AG09319 (cell line): ENCODE data around the gene FGGY.

Source experiments
- DNase-seq: peaks from one replicate; pipeline ENCODE4 v3.0.0-alpha.2; 2010; ENCODE audit warnings: low read depth; ENCODE audit errors: extremely low read depth
- CTCF ChIP-seq: IDR thresholded peaks from 2 replicates; pipeline ENCODE4 v1.5.1; 2011; ENCODE audit warnings: low read depth, mild to moderate bottlenecking, inconsistent platforms, low read length, moderate library complexity

Gene FGGY

GRCh38 chr1:59544615-59545293 is 247.9 kb downstream of the FGGY start:
- no peak for DNase-seq
- no peak for TF ChIP-seq CTCF

- no peak for TF ChIP-seq CTCF
- no peak for DNase-seq
Observed at GRCh38 chr1:59545830-59546229, 248.9 kb downstream of the FGGY start.

DNA sequence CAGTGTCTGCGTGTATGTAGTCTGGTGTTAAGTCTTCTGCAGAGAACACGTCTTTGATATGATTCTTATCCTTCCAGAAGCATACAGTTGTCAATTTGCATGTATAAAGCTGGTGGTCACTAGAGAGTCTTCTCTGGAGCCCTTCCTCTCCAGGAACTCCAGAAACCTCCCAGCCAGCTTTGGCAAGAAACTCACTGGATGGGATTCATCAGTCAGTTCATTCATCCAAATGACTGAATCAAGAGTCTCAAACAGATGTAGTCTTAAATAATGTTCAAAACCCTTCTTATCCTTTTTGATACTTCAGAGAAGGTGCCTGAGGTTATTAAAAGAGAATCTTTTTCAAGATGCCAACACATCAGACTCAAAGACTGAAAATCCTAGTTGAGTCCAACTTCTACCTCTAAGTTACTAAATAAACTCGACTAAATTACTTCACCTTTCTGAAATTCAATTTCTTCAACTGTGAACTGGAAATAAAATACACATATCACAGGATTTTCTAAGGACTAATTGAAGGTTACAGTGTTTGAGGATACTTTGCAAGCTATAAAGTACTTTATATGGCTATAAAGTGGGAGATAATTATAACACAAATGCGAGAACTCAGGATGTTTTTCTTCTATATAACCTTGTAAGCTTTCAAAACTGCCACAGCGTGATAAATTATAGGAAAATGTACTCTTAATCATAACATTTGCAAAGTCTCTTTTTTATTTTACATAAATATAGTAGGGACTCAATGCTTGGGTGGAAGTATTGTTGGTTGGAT is 252.4 kb downstream of the FGGY start:
- no peak for TF ChIP-seq CTCF
- DNase-seq = no peak

DNA sequence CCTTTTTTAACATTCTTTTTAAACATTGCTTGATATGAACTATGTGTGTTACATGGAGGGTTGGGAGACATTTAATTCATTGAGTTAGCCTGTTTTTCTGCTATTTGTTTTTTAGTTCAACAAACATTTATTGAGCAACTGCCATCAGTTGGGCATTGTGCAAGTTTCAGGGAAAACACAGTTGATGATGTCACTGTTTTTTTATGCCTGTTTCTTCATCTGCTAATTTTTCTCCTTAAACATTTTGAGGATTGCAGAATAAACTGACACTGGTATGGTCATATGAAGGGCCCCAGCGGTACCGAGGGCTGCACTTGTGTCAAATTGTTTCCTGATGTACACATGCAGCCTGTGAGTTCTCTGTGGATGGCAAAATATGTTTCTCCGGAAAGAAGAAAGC is 253.0 kb downstream of the FGGY start:
- TF ChIP-seq CTCF = no peak
- peak; percentile 64 for DNase-seq

- TF ChIP-seq CTCF = no peak
- no peak for DNase-seq
Observed at GRCh38 chr1:59552007-59552406, 255.1 kb downstream of the FGGY start.

- no peak for DNase-seq
- no peak for TF ChIP-seq CTCF
Observed at GRCh38 chr1:59553371-59553770, 256.5 kb downstream of the FGGY start.

DNA sequence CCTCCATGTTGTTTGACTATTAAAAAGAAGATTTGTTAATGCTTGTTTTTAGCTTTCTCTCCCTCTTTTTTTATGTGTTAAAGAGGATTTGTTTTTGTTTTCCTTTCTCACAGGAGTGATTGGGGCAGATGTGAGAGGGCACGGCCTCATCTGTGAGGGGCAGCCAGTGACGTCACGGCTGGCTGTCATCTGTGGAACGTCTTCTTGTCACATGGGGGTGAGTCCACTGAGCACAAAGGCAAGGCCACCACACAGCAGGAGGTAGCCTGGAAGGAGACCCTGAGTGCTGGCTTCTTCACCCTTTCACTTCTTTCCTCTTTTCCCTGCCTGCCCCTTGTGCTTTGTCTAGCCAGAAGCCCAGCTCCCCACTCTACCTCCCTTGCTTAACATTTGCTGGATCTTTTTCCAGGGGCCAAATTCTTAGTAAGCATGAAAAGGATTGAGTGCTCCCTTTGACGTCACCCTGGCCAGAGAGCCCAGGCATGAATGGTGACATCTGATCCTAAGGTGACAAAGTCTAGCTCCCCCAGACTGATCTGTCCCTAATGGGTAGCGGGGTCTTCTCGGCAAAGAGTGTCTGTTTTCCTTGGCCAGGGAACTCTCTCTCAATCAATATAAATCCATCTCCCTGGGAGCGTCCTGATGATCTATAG is 257.2 kb downstream of the FGGY start:
- TF ChIP-seq CTCF = no peak
- DNase-seq = no peak
